Epidermal melanocyte (primary cell): ENCODE results near the gene MAPK10.
"Not testable (repeated sequence)": the region's sequence is repeated elsewhere in the genome, so short reads cannot be mapped to it uniquely, and the experiment has no call there.

Source experiments
- DNase-seq: peaks from one replicate; pipeline ENCODE4 v3.0.0; 2011; ENCODE audit warnings: low spot score; ENCODE audit not compliant: insufficient read length

Gene MAPK10

GRCh38 chr4:85970535-85970934 lies 389.3 kb downstream of the MAPK10 start:
- DNase-seq: no peak

- DNase-seq: peak; percentile 26
Observed at GRCh38 chr4:85968945-85969819, 390.7 kb downstream of the MAPK10 start.

GRCh38 chr4:85967872-85968271 lies 392.0 kb downstream of the MAPK10 start:
- DNase-seq: no peak

GRCh38 chr4:85966373-85966772 lies 393.5 kb downstream of the MAPK10 start:
- no peak for DNase-seq

- no peak for DNase-seq
Observed at GRCh38 chr4:85965529-85965928, 394.3 kb downstream of the MAPK10 start.

GRCh38 chr4:85965017-85965416 lies 394.8 kb downstream of the MAPK10 start:
- DNase-seq: not testable (repeated sequence)

GRCh38 chr4:85964298-85964697 lies 395.6 kb downstream of the MAPK10 start:
- no peak for DNase-seq

GRCh38 chr4:85963231-85963630 lies 396.6 kb downstream of the MAPK10 start:
- no peak for DNase-seq

- DNase-seq: no peak
Observed at GRCh38 chr4:85961887-85962286, 398.0 kb downstream of the MAPK10 start.

GRCh38 chr4:85956293-85956945 lies 403.4 kb downstream of the MAPK10 start:
- no peak for DNase-seq

GRCh38 chr4:85955620-85956292 lies 404.1 kb downstream of the MAPK10 start:
- DNase-seq: no peak

GRCh38 chr4:85953651-85954018 lies 406.2 kb downstream of the MAPK10 start:
- DNase-seq: no peak

GRCh38 chr4:85952972-85953650 lies 406.7 kb downstream of the MAPK10 start:
- DNase-seq: no peak

- no peak for DNase-seq
Observed at GRCh38 chr4:85952528-85952927, 407.3 kb downstream of the MAPK10 start.

GRCh38 chr4:85951099-85951498 lies 408.8 kb downstream of the MAPK10 start:
- no peak for DNase-seq

- DNase-seq: no peak
Observed at GRCh38 chr4:85946821-85947220, 413.0 kb downstream of the MAPK10 start.

- DNase-seq: no peak
Observed at GRCh38 chr4:85942107-85942506, 417.7 kb downstream of the MAPK10 start.

- DNase-seq: no peak
Observed at GRCh38 chr4:85940151-85940550, 419.7 kb downstream of the MAPK10 start.
